Measurements from ENCODE around the gene FAF2.

GRCh38 chr5:176458904-176459561, 10.8 kb downstream of the FAF2 start:
- TF ChIP-seq CTCF (conservative IDR thresholded peaks at IDR 0.05) (no peak), ZFX (IDR thresholded peaks at IDR 0.05) (no peak)
